HG03108 (cell line): Measurements from ENCODE around the gene LRRC38.
"Not testable (repeated sequence)": the region's sequence is repeated elsewhere in the genome, so short reads cannot be mapped to it uniquely, and the experiment has no call there.

Experiments used
- ATAC-seq: cut with Tn5 transposase; IDR thresholded peaks from one replicate; pipeline ENCODE4 v1.9.1; 2021; ENCODE audit warnings: moderate library complexity; ENCODE audit not compliant: unreplicated experiment

Gene LRRC38

GRCh38 chr1:13513895-13514546 is at the start of gene LRRC38:
Gene LRRC38, minus strand, starts transcription at chr1:13514003. Its CDS starts 410 bp downstream, at chr1:13513593.
- no peak for ATAC-seq

- ATAC-seq: not testable (repeated sequence)
These were observed 49.2 kb upstream of the LRRC38 start for GRCh38 chr1:13562981-13563380.

- ATAC-seq: no peak
These were observed 46.7 kb upstream of the LRRC38 start for GRCh38 chr1:13560541-13560940.

GRCh38 chr1:13556224-13556764 is 42.5 kb upstream of the LRRC38 start:
- no peak for ATAC-seq

- ATAC-seq: no peak
These were observed 41.0 kb upstream of the LRRC38 start for GRCh38 chr1:13554798-13555197.

- ATAC-seq: no peak
These were observed 36.9 kb upstream of the LRRC38 start for GRCh38 chr1:13550663-13551062.

GRCh38 chr1:13549521-13549920 is 35.7 kb upstream of the LRRC38 start:
- no peak for ATAC-seq

GRCh38 chr1:13549021-13549420 is 35.2 kb upstream of the LRRC38 start:
- ATAC-seq: no peak

GRCh38 chr1:13548281-13548680 is 34.5 kb upstream of the LRRC38 start:
- no peak for ATAC-seq

- ATAC-seq: no peak
These were observed 33.0 kb upstream of the LRRC38 start for GRCh38 chr1:13546791-13547190.

- ATAC-seq: no peak
These were observed 30.4 kb upstream of the LRRC38 start for GRCh38 chr1:13544221-13544556.

- no peak for ATAC-seq
These were observed 29.8 kb upstream of the LRRC38 start for GRCh38 chr1:13543451-13544220.

- ATAC-seq: no peak
These were observed 27.8 kb upstream of the LRRC38 start for GRCh38 chr1:13541435-13542215.

- no peak for ATAC-seq
These were observed 27.1 kb upstream of the LRRC38 start for GRCh38 chr1:13540866-13541265.

- ATAC-seq: no peak
These were observed 25.9 kb upstream of the LRRC38 start for GRCh38 chr1:13539683-13540082.

- ATAC-seq: no peak
These were observed 25.0 kb upstream of the LRRC38 start for GRCh38 chr1:13538832-13539231.

- ATAC-seq: no peak
These were observed 22.8 kb upstream of the LRRC38 start for GRCh38 chr1:13536571-13536970.

- ATAC-seq: no peak
These were observed 21.4 kb upstream of the LRRC38 start for GRCh38 chr1:13535227-13535626.

- ATAC-seq: no peak
These were observed 14.5 kb upstream of the LRRC38 start for GRCh38 chr1:13528320-13528719.

GRCh38 chr1:13523780-13524477 is 10.1 kb upstream of the LRRC38 start:
- no peak for ATAC-seq

GRCh38 chr1:13520985-13521384 is 7.2 kb upstream of the LRRC38 start:
- ATAC-seq: no peak
